Ovary (tissue), 3 donors: Measurements from ENCODE around the gene PCID2.

ENCODE experiments used
- CTCF ChIP-seq, 3 donors: fragments of 450-650 bp in 2 of 3; fragments of 200-600 bp in 1 of 3; IDR thresholded peaks; one replicate each; pipeline versions ENCODE4 v1.5.1 to v1.8.0; 2016 to 2022; ENCODE audit warnings: antibody characterized with exemption in 3 of 3, mild to moderate bottlenecking in 1 of 3
- POLR2A ChIP-seq: fragments of 450-650 bp; IDR thresholded peaks from one replicate; pipeline ENCODE4 v1.6.1; 2017; ENCODE audit warnings: antibody characterized with exemption, mild to moderate bottlenecking, moderate library complexity
- donor health status: DM: no; HTN: no; CAD: no.

GRCh38 chr13:113171250-113172125 lies 37.0 kb downstream of the PCID2 start:
- no peak for TF ChIP-seq CTCF (IDR thresholded peaks at IDR 0.05)
- TF ChIP-seq POLR2A: no peak
